A549 treated with GW870086 at 1 μM for 4 hours (cell line): Measurements from ENCODE around the gene GPRIN1. TPM values are rescaled to one million over a fixed set of nuclear protein-coding genes. Genes with fewer than 3 reads are reported as not detected.

Source experiments
- total RNA-seq: library from RNA; stranded (reverse); fragments of 200-300 nt; extraction: Qiagen RNA extraction; gene quantifications from 5 replicates; pipeline ENCODE4 v1.2.3, GENCODE V29; 2022; ENCODE audit warnings: low read depth

Gene GPRIN1
- 6.9 to 9.5 TPM (median 8.6 TPM) in 5 replicates for total RNA-seq

GRCh38 chr5:176609724-176610434 is at the start of gene GPRIN1:
Gene GPRIN1 (minus strand): TSS chr5:176610156. CDS start chr5:176599834, 10,322 bp downstream.

GRCh38 chr5:176647030-176647842 is 37.3 kb upstream of the GPRIN1 start, which contains the start of gene TSPAN17:
Gene TSPAN17 (plus strand): TSS chr5:176647484. CDS start chr5:176647616, 132 bp downstream.

GRCh38 chr5:176629853-176630680 is 20.1 kb upstream of the GPRIN1 start, which contains the start of the genes EIF4E1B and SNCB:
Gene EIF4E1B (plus strand): TSS chr5:176630675. CDS start chr5:176642788, 12,113 bp downstream.
Gene SNCB (minus strand): TSS chr5:176630534. CDS start chr5:176629654, 880 bp downstream.

GRCh38 chr5:176548967-176549444 is 61.0 kb downstream of the GPRIN1 start, which contains the start of gene CDHR2:
Gene CDHR2 (plus strand): TSS chr5:176549342. CDS start chr5:176565353, 16,011 bp downstream.

Other genes starting within 250 kb of the GPRIN1 start
- gene KIAA1191, start 248.4 kb downstream of the GPRIN1 start, total RNA-seq = 64.0 to 83.7 TPM (median 79.6 TPM) in 5 replicates
- 0.28 to 1.4 TPM (median 0.73 TPM) in 5 replicates for gene ARL10, start 244.7 kb downstream of the GPRIN1 start, total RNA-seq
- 115 to 140 TPM (median 125 TPM) in 5 replicates for gene NOP16, start 221.6 kb downstream of the GPRIN1 start, total RNA-seq
- gene HIGD2A, start 221.4 kb downstream of the GPRIN1 start, total RNA-seq = 248 to 281 TPM (median 257 TPM) in 5 replicates
- 90.6 to 145 TPM (median 134 TPM) in 5 replicates for gene CLTB, start 193.6 kb downstream of the GPRIN1 start, total RNA-seq
- gene FAF2, start 161.8 kb downstream of the GPRIN1 start, total RNA-seq = 45.9 to 49.2 TPM (median 47.7 TPM) in 5 replicates
- gene RNF44, start 72.8 kb downstream of the GPRIN1 start, total RNA-seq = 24.3 to 36.3 TPM (median 34.6 TPM) in 5 replicates
- 0.06 to 0.33 TPM (median 0.14 TPM) in 4 of 5 replicates, not detected in the other for gene CDHR2, start 60.8 kb downstream of the GPRIN1 start, total RNA-seq
- gene SNCB, start 20.4 kb upstream of the GPRIN1 start, total RNA-seq = 0.74 to 1.3 TPM (median 0.96 TPM) in 5 replicates
- gene EIF4E1B, start 20.5 kb upstream of the GPRIN1 start, total RNA-seq = not detected in 5 replicates
- gene TSPAN17, start 37.3 kb upstream of the GPRIN1 start, total RNA-seq = 54.6 to 69.3 TPM (median 65.3 TPM) in 5 replicates
- 0.30 to 0.68 TPM (median 0.46 TPM) in 5 replicates for gene UNC5A, start 200.4 kb upstream of the GPRIN1 start, total RNA-seq